OCI-LY7 (cell line): ENCODE results near the gene KIAA1586. TPM values are rescaled to one million over a fixed set of nuclear protein-coding genes. Genes with fewer than 3 reads are reported as not detected.

Experiments used
- BruUV-seq: library from RNA; stranded (reverse); fragments of 400-500 nt; replicated peaks from 2 replicates; lab custom pipeline; 2021; lab: Mats Ljungman, UMichigan
- CTCF ChIA-PET: fragments of 300-600 bp; sonication (Branson Sonifier 250); formaldehyde crosslinking; loops from one replicate; lab custom pipeline; 2022; ENCODE audit warnings: antibody characterized with exemption; ENCODE audit not compliant: unreplicated experiment; lab: Charles Lee
- POLR2A ChIA-PET: fragments of 300-600 bp; sonication (Branson Sonifier 250); formaldehyde crosslinking; loops from one replicate; lab custom pipeline; 2022; ENCODE audit warnings: antibody characterized with exemption; lab: Charles Lee
- DNase-seq: peaks from one replicate; pipeline ENCODE4 v3.0.0-alpha.2; 2015; ENCODE audit warnings: low spot score
- H2AFZ ChIP-seq: fragments of 200-600 bp; sonication (generic), shearing (Covaris generic); 2 replicates; pipeline ENCODE4 v1.6.1; 2014; ENCODE audit warnings: mild to moderate bottlenecking, antibody characterized with exemption, low read length, moderate library complexity
- H3K27ac ChIP-seq: fragments of 200-600 bp; sonication (generic); 2 replicates; pipeline ENCODE4 v1.5.1; 2014; ENCODE audit warnings: mixed run types, low read depth, mild to moderate bottlenecking, moderate library complexity, low read length, inconsistent platforms; ENCODE audit not compliant: poor library complexity, severe bottlenecking
- H3K36me3 ChIP-seq: fragments of 200-600 bp; sonication (generic); 2 replicates; pipeline ENCODE4 v1.6.1; 2014; ENCODE audit warnings: mild to moderate bottlenecking, antibody characterized with exemption, low read length, moderate library complexity, mixed read lengths; ENCODE audit not compliant: insufficient read depth
- H3K4me1 ChIP-seq: fragments of 200-600 bp; sonication (generic); 2 replicates; pipeline ENCODE4 v1.5.1; 2014; ENCODE audit warnings: mild to moderate bottlenecking, low read length; ENCODE audit not compliant: insufficient read depth, poor library complexity, severe bottlenecking
- H3K4me2 ChIP-seq: fragments of 200-600 bp; sonication (generic); 2 replicates; pipeline ENCODE4 v1.6.1; 2014; ENCODE audit warnings: mild to moderate bottlenecking, low read length
- H3K4me3 ChIP-seq: fragments of 200-600 bp; sonication (generic); 2 replicates; pipeline ENCODE4 v1.5.1; 2014; ENCODE audit warnings: mild to moderate bottlenecking, low read depth, low read length; ENCODE audit not compliant: poor library complexity, severe bottlenecking
- H3K79me2 ChIP-seq: fragments of 200-600 bp; sonication (generic); 2 replicates; pipeline ENCODE4 v1.6.1; 2016; ENCODE audit warnings: low read depth, mild to moderate bottlenecking, low read length, moderate library complexity, mixed read lengths; ENCODE audit not compliant: insufficient read depth
- H3K9me2 ChIP-seq: fragments of 200-600 bp; sonication (generic); 2 replicates; pipeline ENCODE4 v1.6.1; 2016; ENCODE audit warnings: mild to moderate bottlenecking, low read length, mixed read lengths; ENCODE audit not compliant: insufficient read depth
- H3K9me3 ChIP-seq: fragments of 200-600 bp; sonication (generic); 2 replicates; pipeline ENCODE4 v1.6.1; 2014; ENCODE audit warnings: mild to moderate bottlenecking, mixed run types, low read length, mixed read lengths
- H4K20me1 ChIP-seq: fragments of 200-600 bp; sonication (generic); 2 replicates; pipeline ENCODE4 v1.6.1; 2014; ENCODE audit warnings: mild to moderate bottlenecking, antibody characterized with exemption, low read length, moderate library complexity, mixed read lengths; ENCODE audit not compliant: insufficient read depth
- CTCF ChIP-seq: fragments of 200-600 bp; sonication (generic); conservative IDR thresholded peaks from 2 replicates; pipeline ENCODE4 v1.5.1; 2014; ENCODE audit warnings: mild to moderate bottlenecking, antibody characterized with exemption, low read length, moderate library complexity, mixed read lengths
- EZH2phosphoT487 ChIP-seq: fragments of 200-600 bp; sonication (generic); IDR thresholded peaks from 2 replicates; pipeline ENCODE4 v1.6.1; 2018; ENCODE audit warnings: low read depth, borderline replicate concordance, mild to moderate bottlenecking, mixed run types, antibody characterized with exemption, low read length, moderate library complexity, mixed read lengths
- intact Hi-C: fragments of 100-400 bp; cut with micrococcal nuclease; formaldehyde crosslinking; loops from one replicate; pipeline ENCODE4 v1.10.0; 2022; ENCODE audit not compliant: unreplicated experiment
- total RNA-seq, 2 experiments: library from RNA; depleted of rRNA in 1 of 2; stranded (reverse); fragments of >200 nt in 1 of 2; shearing (Covaris generic) in 1 of 2; gene quantifications; 2 replicates each; pipeline ENCODE4 v1.2.3, GENCODE V29; 2014 to 2022

Gene KIAA1586
- total RNA-seq, 2 experiments from 2014 or later = 14.4 to 25.7 TPM

- BruUV-seq = no TSS peak
- ChIA-PET CTCF (no interaction called here), POLR2A (interaction anchor here (0.6 kb wide), 1 partner anchor 563 kb away, joined by 5 read pairs; no protein-coding TSS in a partner anchor)
- Histone ChIP-seq H3K27ac (no peak overlapping the region), H3K9me2 (no peaks in the 10 kb centered on the region), H3K4me1 (no peaks in the 10 kb centered on the region), H3K9me3 (no peaks in the 10 kb centered on the region), H3K79me2 (no peaks in the 10 kb centered on the region), H2AFZ (no peak overlapping the region), H3K4me2 (no peak overlapping the region), H3K4me3 (no peak overlapping the region), H4K20me1 (0 out of 2 replicates have a peak, but pooled peaks cover 5% of the 10 kb centered on the region), H3K36me3 (peaks cover 16% of the 10 kb centered on the region; the same call in 1 of the 2 replicates)
- intact Hi-C loops = no loop called here
- TF ChIP-seq EZH2phosphoT487 (no peak), CTCF (no peak)
- no peak for DNase-seq
Observed at GRCh38 chr6:57069228-57069627, 22.7 kb downstream of the KIAA1586 start.

- ChIA-PET POLR2A (interaction anchor here (0.5 to 0.6 kb wide), 2 partner anchors 117 to 563 kb away, joined by 3 to 5 read pairs; no protein-coding TSS in a partner anchor), CTCF (no interaction called here)
- no peak overlapping the region for H2AFZ ChIP-seq
- H3K4me2 ChIP-seq = no peak overlapping the region
- no peaks in the 10 kb centered on the region for H3K9me3 ChIP-seq
- no peaks in the 10 kb centered on the region for H3K9me2 ChIP-seq
- no peaks in the 10 kb centered on the region for H3K4me1 ChIP-seq
- H4K20me1 ChIP-seq = 0 out of 2 replicates have a peak, but pooled peaks cover 4% of the 10 kb centered on the region
- H3K36me3 ChIP-seq = peaks cover 11% of the 10 kb centered on the region; the same call in 1 of the 2 replicates
- TF ChIP-seq EZH2phosphoT487 (no peak), CTCF (no peak)
- H3K27ac ChIP-seq = no peak overlapping the region
- DNase-seq = no peak
- H3K4me3 ChIP-seq = no peak overlapping the region
- intact Hi-C loops = no loop called here
- H3K79me2 ChIP-seq = no peaks in the 10 kb centered on the region
- BruUV-seq = no TSS peak
Observed at GRCh38 chr6:57069920-57070331, 23.4 kb downstream of the KIAA1586 start.

- Histone ChIP-seq H4K20me1 (no peaks in the 10 kb centered on the region), H3K4me1 (no peaks in the 10 kb centered on the region), H3K9me2 (no peaks in the 10 kb centered on the region), H3K9me3 (no peaks in the 10 kb centered on the region), H3K4me2 (no peak overlapping the region), H3K4me3 (no peak overlapping the region), H3K36me3 (no peaks in the 10 kb centered on the region), H2AFZ (no peak overlapping the region), H3K27ac (no peak overlapping the region), H3K79me2 (no peaks in the 10 kb centered on the region)
- CTCF ChIA-PET = no interaction called here
- TF ChIP-seq EZH2phosphoT487 = no peak
- TF ChIP-seq CTCF = no peak
- POLR2A ChIA-PET = interaction anchor here (1.3 to 2.0 kb wide), 2 partner anchors 14 to 18 kb away, joined by 4 to 7 read pairs; no protein-coding TSS in a partner anchor
- no peak for DNase-seq
- no TSS peak for BruUV-seq
- intact Hi-C loops = no loop called here
Observed at GRCh38 chr6:57072108-57072507, 25.6 kb downstream of the KIAA1586 start.
